Hepatocyte (in vitro differentiated cells): ENCODE data around the gene PCNX3. TPM values are rescaled to one million over a fixed set of nuclear protein-coding genes. Genes with fewer than 3 reads are reported as not detected.
"Not testable (repeated sequence)": the region's sequence is repeated elsewhere in the genome, so short reads cannot be mapped to it uniquely, and the experiment has no call there.

Experiments used
- DNase-seq: peaks from one replicate; pipeline ENCODE4 v3.0.0-alpha.2; 2016; ENCODE audit warnings: low spot score
- H2AFZ ChIP-seq: fragments of 200-600 bp; sonication (generic); 2 replicates; pipeline ENCODE4 v1.6.0; 2016; ENCODE audit warnings: antibody characterized with exemption, mild to moderate bottlenecking
- H3K27ac ChIP-seq: fragments of 200-600 bp; sonication (generic); 2 replicates; pipeline ENCODE4 v1.5.1; 2016; ENCODE audit warnings: mild to moderate bottlenecking
- H3K27me3 ChIP-seq: fragments of 200-600 bp; sonication (generic); 2 replicates; pipeline ENCODE4 v1.6.1; 2016
- H3K36me3 ChIP-seq: fragments of 200-600 bp; sonication (generic); replicated peaks from 2 replicates; pipeline ENCODE4 v1.5.1; 2016; ENCODE audit warnings: low read depth; ENCODE audit not compliant: insufficient read depth
- H3K4me1 ChIP-seq: fragments of 200-600 bp; sonication (generic); 2 replicates; pipeline ENCODE4 v1.5.1; 2016; ENCODE audit warnings: mild to moderate bottlenecking, moderate library complexity; ENCODE audit not compliant: insufficient read depth
- H3K4me2 ChIP-seq: fragments of 200-600 bp; sonication (generic); 2 replicates; pipeline ENCODE4 v1.6.0; 2016
- H3K4me3 ChIP-seq: fragments of 200-600 bp; sonication (generic); 2 replicates; pipeline ENCODE4 v1.5.1; 2016; ENCODE audit warnings: mild to moderate bottlenecking
- H3K79me2 ChIP-seq: fragments of 200-600 bp; sonication (generic); 2 replicates; pipeline ENCODE4 v1.6.0; 2017; ENCODE audit warnings: mild to moderate bottlenecking
- H3K9me2 ChIP-seq: fragments of 200-600 bp; sonication (generic); replicated peaks from 2 replicates; pipeline ENCODE4 v1.6.0; 2017; ENCODE audit warnings: mild to moderate bottlenecking; ENCODE audit not compliant: insufficient read depth
- H3K9me3 ChIP-seq: fragments of 200-600 bp; sonication (generic); 2 replicates; pipeline ENCODE4 v1.5.1; 2016; ENCODE audit warnings: low read depth, mild to moderate bottlenecking
- H4K20me1 ChIP-seq: fragments of 200-600 bp; sonication (generic); 2 replicates; pipeline ENCODE4 v1.6.0; 2016; ENCODE audit warnings: mild to moderate bottlenecking; ENCODE audit not compliant: insufficient read depth, poor library complexity, severe bottlenecking
- EZH2 ChIP-seq: fragments of 200-600 bp; sonication (generic); IDR thresholded peaks from 2 replicates; pipeline ENCODE4 v1.6.1; 2016; ENCODE audit warnings: antibody characterized with exemption, mild to moderate bottlenecking, borderline replicate concordance
- EZH2phosphoT487 ChIP-seq: fragments of 200-600 bp; sonication (generic); IDR thresholded peaks from one replicate; pipeline ENCODE4 v1.6.1; 2018; ENCODE audit warnings: antibody characterized with exemption, mild to moderate bottlenecking, low read depth, moderate library complexity; ENCODE audit not compliant: unreplicated experiment, severe bottlenecking
- WGBS: methylation state at CpG from one replicate; pipeline ENCODE4 v1.1.6; 2016; ENCODE audit warnings: low lambda C conversion rate; ENCODE audit errors: missing lambda C conversion rate; 5-methylcytosine and 5-hydroxymethylcytosine counted together
- polyA plus RNA-seq: library from polyadenylated mRNA; unstranded; fragments of >200 nt; fragmentation: Nextera tagmentation; extraction: Ambion mirVana; gene quantifications from 2 replicates; pipeline ENCODE4 v1.2.1, GENCODE V29; 2016
- total RNA-seq: library from RNA; depleted of rRNA; stranded (reverse); fragments of >200 nt; gene quantifications from 2 replicates; pipeline ENCODE4 v1.2.3, GENCODE V29; 2014
- TF ChIP-seq, protein P1 (sequence below): fragments of 200-600 bp; sonication (generic); IDR thresholded peaks from 2 replicates; pipeline ENCODE4 v1.5.1; 2016; ENCODE audit warnings: antibody characterized with exemption, mild to moderate bottlenecking; ENCODE audit not compliant: poor library complexity

PCNX3 gene
- total and polyA plus RNA-seq, 2 experiments from 2014 or later, result 20.0 to 27.4 TPM

- TF ChIP-seq EZH2phosphoT487, result no peak
- TF ChIP-seq, protein P1, sequence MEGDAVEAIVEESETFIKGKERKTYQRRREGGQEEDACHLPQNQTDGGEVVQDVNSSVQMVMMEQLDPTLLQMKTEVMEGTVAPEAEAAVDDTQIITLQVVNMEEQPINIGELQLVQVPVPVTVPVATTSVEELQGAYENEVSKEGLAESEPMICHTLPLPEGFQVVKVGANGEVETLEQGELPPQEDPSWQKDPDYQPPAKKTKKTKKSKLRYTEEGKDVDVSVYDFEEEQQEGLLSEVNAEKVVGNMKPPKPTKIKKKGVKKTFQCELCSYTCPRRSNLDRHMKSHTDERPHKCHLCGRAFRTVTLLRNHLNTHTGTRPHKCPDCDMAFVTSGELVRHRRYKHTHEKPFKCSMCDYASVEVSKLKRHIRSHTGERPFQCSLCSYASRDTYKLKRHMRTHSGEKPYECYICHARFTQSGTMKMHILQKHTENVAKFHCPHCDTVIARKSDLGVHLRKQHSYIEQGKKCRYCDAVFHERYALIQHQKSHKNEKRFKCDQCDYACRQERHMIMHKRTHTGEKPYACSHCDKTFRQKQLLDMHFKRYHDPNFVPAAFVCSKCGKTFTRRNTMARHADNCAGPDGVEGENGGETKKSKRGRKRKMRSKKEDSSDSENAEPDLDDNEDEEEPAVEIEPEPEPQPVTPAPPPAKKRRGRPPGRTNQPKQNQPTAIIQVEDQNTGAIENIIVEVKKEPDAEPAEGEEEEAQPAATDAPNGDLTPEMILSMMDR, result no peak
- no peak for TF ChIP-seq EZH2
- Histone ChIP-seq H3K36me3 (no peaks in the 10 kb centered on the region), H2AFZ (no peak overlapping the region), H3K27me3 (no peaks in the 10 kb centered on the region), H3K4me2 (peak overlapping the region; percentile 96), H3K4me3 (no peak overlapping the region), H4K20me1 (no peaks in the 10 kb centered on the region), H3K4me1 (no peaks in the 10 kb centered on the region), H3K79me2 (no peaks in the 10 kb centered on the region), H3K9me2 (no peaks in the 10 kb centered on the region), H3K27ac (peak overlapping the region; percentile 34), H3K9me3 (no peaks in the 10 kb centered on the region)
- DNase-seq, result no peak
- 94% methylated on average over 3 of the region's 3 CpGs for WGBS
Observed at GRCh38 chr11:65637032-65637557, 21.5 kb downstream of the PCNX3 start.

- H3K27me3 ChIP-seq, result no peaks in the 10 kb centered on the region
- no peaks in the 10 kb centered on the region for H3K9me2 ChIP-seq
- no peaks in the 10 kb centered on the region for H3K79me2 ChIP-seq
- H2AFZ ChIP-seq, result peak within 1 kb of the TSS; percentile 54
- peak; percentile 90 for DNase-seq
- TF ChIP-seq, protein P1, result peak; percentile 25
- no peak for TF ChIP-seq EZH2phosphoT487
- no peaks in the 10 kb centered on the region for H3K36me3 ChIP-seq
- H3K4me2 ChIP-seq, result peak within 1 kb of the TSS; percentile 96
- no peaks in the 10 kb centered on the region for H3K4me1 ChIP-seq
- 5% methylated on average over 44 of the region's 46 CpGs for WGBS
- no peaks in the 10 kb centered on the region for H3K9me3 ChIP-seq
- peak within 1 kb of the TSS; percentile 56 for H3K4me3 ChIP-seq
- H4K20me1 ChIP-seq, result no peaks in the 10 kb centered on the region
- peak within 1 kb of the TSS; percentile 85 for H3K27ac ChIP-seq
Observed at GRCh38 chr11:65637794-65638419, 22.3 kb downstream of the PCNX3 start, which contains the start of gene SIPA1. Gene SIPA1, plus strand, starts transcription at chr11:65638101. Its CDS starts 2,821 bp downstream, at chr11:65640922.

- H3K36me3 ChIP-seq, result not testable (repeated sequence)
- peak overlapping the region; percentile 96 for H3K4me2 ChIP-seq
Observed at GRCh38 chr11:65639228-65639597, 23.6 kb downstream of the PCNX3 start.

DNA sequence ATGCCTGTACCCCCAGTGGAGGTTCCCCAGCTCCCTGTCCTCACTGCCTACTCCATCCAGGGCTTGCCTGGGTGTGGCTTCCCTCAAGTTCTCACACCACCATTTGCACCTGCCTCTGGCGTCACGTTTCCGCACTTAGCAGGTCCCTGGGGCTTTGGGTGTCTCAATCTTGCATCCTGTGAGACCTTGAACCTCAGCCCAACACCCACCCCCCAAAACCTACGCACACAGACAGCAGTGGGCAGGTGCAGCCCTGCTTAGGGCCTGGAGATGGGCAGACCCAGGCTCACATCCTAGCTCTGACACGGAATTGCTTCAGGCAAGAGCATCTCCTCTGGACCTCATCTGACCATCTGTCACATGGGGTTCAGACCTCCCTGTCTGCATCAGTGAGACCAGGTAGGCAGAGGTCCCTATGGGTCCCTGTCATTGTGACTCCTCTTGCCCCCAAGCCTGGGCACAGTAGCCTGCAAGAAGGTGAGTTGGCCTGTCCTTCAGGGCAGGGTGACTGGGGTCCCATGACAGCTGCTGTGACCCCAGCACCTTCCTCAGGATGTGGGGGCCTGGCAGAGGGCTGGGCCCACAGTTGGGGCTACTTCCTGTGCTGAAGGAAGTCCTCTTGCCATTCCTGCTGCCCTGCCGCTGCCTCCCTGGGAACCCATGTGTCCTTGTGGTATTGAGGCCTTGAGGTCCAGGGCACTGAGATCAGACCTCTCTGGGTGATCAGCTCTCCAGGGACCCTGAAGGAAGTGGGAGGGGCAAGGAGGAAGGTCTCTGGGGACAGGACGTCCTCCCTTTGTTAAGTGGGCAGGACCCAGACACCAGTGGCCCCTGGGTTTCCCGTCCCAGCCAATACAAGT, 24.3 kb downstream of the PCNX3 start:
- no peak overlapping the region for H3K27ac ChIP-seq
- H3K4me3 ChIP-seq, result no peak overlapping the region
- H3K36me3 ChIP-seq, result no peaks in the 10 kb centered on the region
- H3K4me1 ChIP-seq, result no peaks in the 10 kb centered on the region
- no peak for TF ChIP-seq EZH2
- no peak for TF ChIP-seq EZH2phosphoT487
- TF ChIP-seq, protein P1, result no peak
- H4K20me1 ChIP-seq, result no peaks in the 10 kb centered on the region
- H3K79me2 ChIP-seq, result no peaks in the 10 kb centered on the region
- no peaks in the 10 kb centered on the region for H3K27me3 ChIP-seq
- no peaks in the 10 kb centered on the region for H3K9me2 ChIP-seq
- WGBS, result 84% methylated on average over 8 of the region's 8 CpGs
- H3K4me2 ChIP-seq, result no peak overlapping the region
- H3K9me3 ChIP-seq, result no peaks in the 10 kb centered on the region
- no peak for DNase-seq
- H2AFZ ChIP-seq, result no peak overlapping the region

More at GRCh38 chr11:65639228-65639597, 23.6 kb downstream of the PCNX3 start:
- not testable (repeated sequence) for H3K9me2 ChIP-seq, H3K4me1 ChIP-seq, H4K20me1 ChIP-seq, DNase-seq, H3K4me3 ChIP-seq, H3K9me3 ChIP-seq, H3K79me2 ChIP-seq, H3K27ac ChIP-seq, H2AFZ ChIP-seq, H3K27me3 ChIP-seq
- 99% methylated on average over 9 of the region's 9 CpGs for WGBS
